H1 (cell line): ENCODE data around the gene DAAM1. TPM values are rescaled to one million over a fixed set of nuclear protein-coding genes. Genes with fewer than 3 reads are reported as not detected.

ENCODE experiments used
- RBBP5 ChIP-seq: IDR thresholded peaks from 2 replicates; pipeline ENCODE4 v1.7.1; 2012; ENCODE audit warnings: low read depth, mild to moderate bottlenecking, inconsistent platforms, low read length, moderate library complexity, borderline replicate concordance
- SAP30 ChIP-seq: fragments of 300-600 bp; sonication (generic); IDR thresholded peaks from 2 replicates; pipeline ENCODE4 v1.7.1; 2012; ENCODE audit warnings: low read length, moderate library complexity, mild to moderate bottlenecking, inconsistent platforms; ENCODE audit not compliant: insufficient read depth, insufficient replicate concordance
- polyA plus RNA-seq, 7 experiments: library from polyadenylated mRNA; depleted of rRNA in 3 of 7; stranded (reverse) in 5 of 7; unstranded in 2 of 7; fragments of >200 nt in 5 of 7; fragments of 200-250 nt in 2 of 7; gene quantifications; 1 replicate in 5 of 7; 2 replicates in 1 of 7; 4 replicates in 1 of 7; pipeline versions ENCODE4 v1.2.1 to v1.2.3, GENCODE V29; 2011 to 2013; ENCODE audit warnings: missing spikeins in 2 of 7, mixed read lengths in 2 of 7
- total RNA-seq: library from RNA; stranded (reverse); fragmentation: NEBNext Ultra II Directional; extraction: Animal tissue kit (Norgen Biotek cat#: 25700); gene quantifications from 2 replicates; pipeline ENCODE4 v1.2.1, GENCODE V29; 2021

Gene DAAM1
- total and polyA plus RNA-seq, 2 of the 8 experiments (the other 6 are each of a cell fraction or from before 2014, with no cell fraction given): 5.0 to 44.9 TPM

GRCh38 chr14:59275668-59276067, 87.2 kb downstream of the DAAM1 start (continued):
- no peak for TF ChIP-seq SAP30
- TF ChIP-seq RBBP5: no peak
